ENCODE measurements around the gene ATP6V1G1. TPM values are rescaled to one million over a fixed set of nuclear protein-coding genes. Genes with fewer than 3 reads are reported as not detected.

Gene ATP6V1G1
- total RNA-seq, 2 experiments from 2014 or later = 34.1 to 34.7 TPM

- intact Hi-C loops (cut with micrococcal nuclease) = no loop called here
- CTCF ChIA-PET = interaction anchor here (0.8 to 2.8 kb wide), 4 partner anchors 13 to 41 kb away, joined by 3 to 9 read pairs (median 3); no protein-coding TSS in a partner anchor
- no peak overlapping the region for H3K27ac Mint-ChIP-seq
- H3K36me3 Mint-ChIP-seq (ENCODE audit: low read depth) = peaks cover 47% of the 10 kb centered on the region
- no peak for TF ChIP-seq CTCF (IDR thresholded peaks at IDR 0.05)
- no peaks in the 10 kb centered on the region for H3K9me3 Mint-ChIP-seq
- ATAC-seq (no peak), DNase-seq (no peak)
- POLR2A ChIA-PET = interaction anchor here (0.9 kb wide), 1 partner anchor 69 kb away, joined by 3 read pairs; no protein-coding TSS in a partner anchor
- no peaks in the 10 kb centered on the region for H3K4me1 Mint-ChIP-seq (ENCODE audit: low read depth)
- no peak overlapping the region for H3K4me3 Mint-ChIP-seq
- no peaks in the 10 kb centered on the region for H3K27me3 Mint-ChIP-seq
These were observed 42.1 kb downstream of the ATP6V1G1 start for GRCh38 chr9:114629563-114630090.

- intact Hi-C loops (cut with micrococcal nuclease) = no loop called here
- no peak overlapping the region for H3K4me3 Mint-ChIP-seq
- H3K9me3 Mint-ChIP-seq = no peaks in the 10 kb centered on the region
- ChIA-PET CTCF (interaction anchor here (2.8 kb wide), 1 partner anchor 22 kb away, joined by 9 read pairs; no protein-coding TSS in a partner anchor), POLR2A (no interaction called here)
- H3K36me3 Mint-ChIP-seq (ENCODE audit: low read depth) = peaks cover 48% of the 10 kb centered on the region
- no peak for ATAC-seq
- no peak for DNase-seq
- no peak for TF ChIP-seq CTCF (IDR thresholded peaks at IDR 0.05)
- H3K27me3 Mint-ChIP-seq = no peaks in the 10 kb centered on the region
- H3K4me1 Mint-ChIP-seq (ENCODE audit: low read depth) = no peaks in the 10 kb centered on the region
- H3K27ac Mint-ChIP-seq = no peak overlapping the region
These were observed 43.6 kb downstream of the ATP6V1G1 start for GRCh38 chr9:114631166-114631565.

GRCh38 chr9:114633438-114634089 is 46.0 kb downstream of the ATP6V1G1 start:
- Mint-ChIP-seq H3K36me3 (ENCODE audit: low read depth) (peaks cover 53% of the 10 kb centered on the region), H3K4me3 (no peak overlapping the region), H3K4me1 (ENCODE audit: low read depth) (no peaks in the 10 kb centered on the region), H3K27ac (no peak overlapping the region), H3K9me3 (no peaks in the 10 kb centered on the region), H3K27me3 (no peaks in the 10 kb centered on the region)
- ATAC-seq (no peak), DNase-seq (no peak)
- intact Hi-C loops (cut with micrococcal nuclease) = no loop called here
- CTCF ChIA-PET = interaction anchor here (0.8 kb wide), 1 partner anchor 20 kb away, joined by 3 read pairs; no protein-coding TSS in a partner anchor
- POLR2A ChIA-PET = no interaction called here
- TF ChIP-seq CTCF (IDR thresholded peaks at IDR 0.05) = no peak

GRCh38 chr9:114634387-114634786 is 46.8 kb downstream of the ATP6V1G1 start:
- Mint-ChIP-seq H3K9me3 (no peaks in the 10 kb centered on the region), H3K36me3 (ENCODE audit: low read depth) (peaks cover 53% of the 10 kb centered on the region), H3K27ac (no peak overlapping the region), H3K27me3 (no peaks in the 10 kb centered on the region), H3K4me3 (no peak overlapping the region), H3K4me1 (ENCODE audit: low read depth) (no peaks in the 10 kb centered on the region)
- ATAC-seq (no peak), DNase-seq (no peak)
- TF ChIP-seq CTCF (IDR thresholded peaks at IDR 0.05) = no peak
- intact Hi-C loops (cut with micrococcal nuclease) = no loop called here
- ChIA-PET CTCF (no interaction called here), POLR2A (no interaction called here)

- no peak overlapping the region for H3K4me3 Mint-ChIP-seq
- intact Hi-C loops (cut with micrococcal nuclease) = no loop called here
- TF ChIP-seq CTCF (IDR thresholded peaks at IDR 0.05) = no peak
- peaks cover 6% of the 10 kb centered on the region for H3K4me1 Mint-ChIP-seq (ENCODE audit: low read depth)
- no peaks in the 10 kb centered on the region for H3K27me3 Mint-ChIP-seq
- H3K27ac Mint-ChIP-seq = no peak overlapping the region
- peaks cover 52% of the 10 kb centered on the region for H3K36me3 Mint-ChIP-seq (ENCODE audit: low read depth)
- CTCF ChIA-PET = interaction anchor here (1.3 to 1.7 kb wide), 3 partner anchors 15 to 27 kb away, joined by 3 to 10 read pairs (median 4); partner anchors contain the start of gene TMEM268
- POLR2A ChIA-PET = no interaction called here
- DNase-seq = no peak
- no peak for ATAC-seq
- no peaks in the 10 kb centered on the region for H3K9me3 Mint-ChIP-seq
These were observed 50.8 kb downstream of the ATP6V1G1 start for GRCh38 chr9:114638404-114638803.

Measured in activated CD8-positive, alpha-beta T cell treated with anti-CD3 and anti-CD28 coated beads for 36 hours (primary cell).